HG02885 (cell line): ENCODE results near the gene DDX17.

Experiments
- ATAC-seq: cut with Tn5 transposase; IDR thresholded peaks from one replicate; pipeline ENCODE4 v1.9.1; 2021; ENCODE audit warnings: mild to moderate bottlenecking; ENCODE audit not compliant: unreplicated experiment, poor library complexity

DDX17 gene

GRCh38 chr22:38506118-38506962 lies at the start of gene DDX17:
Gene DDX17, minus strand, starts transcription at chr22:38506311.
- ATAC-seq = peak; percentile 79

DNA sequence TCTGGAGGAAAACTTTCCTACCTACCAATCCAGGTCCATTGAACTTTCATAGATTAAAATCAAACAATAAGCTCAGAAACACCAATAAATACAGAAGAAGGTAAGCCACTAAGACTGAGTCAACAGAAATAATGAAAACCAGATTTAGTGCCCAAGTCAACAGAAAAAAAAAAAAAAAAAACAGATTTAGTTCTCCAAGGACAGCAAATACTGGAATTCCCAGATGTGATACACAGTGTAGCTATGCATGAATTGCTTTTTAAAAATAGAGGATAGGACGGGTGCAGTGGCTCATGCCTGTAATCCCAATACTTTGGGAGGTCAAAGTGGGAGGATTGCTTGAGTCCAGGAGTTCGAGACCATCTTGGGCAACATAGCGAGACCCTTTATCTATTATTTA lies 48.2 kb upstream of the DDX17 start:
- no peak for ATAC-seq

- no peak for ATAC-seq
Observed at GRCh38 chr22:38549101-38549894, 43.2 kb upstream of the DDX17 start.

DNA sequence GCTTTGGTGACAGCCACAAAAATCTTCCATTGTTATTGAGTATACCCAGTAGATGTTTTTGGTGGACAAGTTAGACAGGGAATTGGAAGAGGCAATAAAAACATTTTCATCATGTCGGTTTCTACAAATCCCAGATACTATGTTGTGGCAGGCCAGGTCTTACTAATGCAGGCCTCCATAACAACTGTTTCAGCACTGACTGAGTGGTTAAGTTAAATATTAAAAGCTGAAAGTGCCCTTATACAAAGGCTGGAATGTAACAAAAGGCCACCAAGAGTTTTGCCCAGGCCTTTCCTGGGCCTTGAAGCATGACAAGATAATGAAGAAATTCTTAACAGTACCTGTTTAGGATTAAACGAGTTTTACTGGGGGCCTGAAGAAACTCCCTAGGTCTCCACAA lies 34.6 kb upstream of the DDX17 start:
- ATAC-seq = no peak

- no peak for ATAC-seq
Observed at GRCh38 chr22:38531251-38531938, 25.3 kb upstream of the DDX17 start.

DNA sequence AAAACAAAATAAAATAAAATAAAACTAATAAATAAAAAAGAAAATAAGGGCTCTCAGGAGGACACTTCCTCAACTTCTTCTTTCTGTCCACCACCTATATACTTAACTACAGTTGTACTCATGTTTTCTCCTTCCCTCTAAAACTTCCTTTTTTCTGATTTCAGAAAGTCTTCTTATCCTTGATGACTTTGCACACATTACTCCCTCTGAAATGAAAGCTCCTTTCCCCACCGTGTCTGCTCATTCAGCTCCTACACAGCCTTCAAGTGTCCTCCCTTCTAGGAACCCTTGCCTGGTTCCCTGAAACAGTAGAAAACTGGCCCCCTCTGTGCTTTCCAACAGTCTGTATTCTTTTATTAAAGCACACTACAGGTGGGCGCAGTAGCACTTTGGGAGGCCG lies 18.3 kb upstream of the DDX17 start:
- ATAC-seq = no peak

DNA sequence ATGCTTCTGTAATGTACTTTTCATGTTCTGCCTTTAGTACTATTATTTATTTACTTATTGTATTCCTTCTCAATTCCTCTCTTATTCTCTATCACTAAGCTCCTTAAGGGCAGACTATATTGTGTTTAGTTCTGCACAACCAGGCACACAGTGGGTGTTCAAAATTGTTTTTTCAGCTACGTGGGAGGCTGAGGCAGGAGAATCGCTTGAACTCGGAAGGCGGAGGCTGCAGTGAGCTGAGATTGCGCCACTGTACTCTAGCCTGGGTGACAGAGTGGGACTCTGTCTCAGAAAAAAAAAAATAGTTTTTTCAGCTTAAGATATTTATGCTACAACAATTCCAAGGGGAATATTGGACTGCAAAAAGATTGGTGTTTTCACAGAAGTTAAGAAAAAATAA lies 17.4 kb upstream of the DDX17 start:
- ATAC-seq = no peak

DNA sequence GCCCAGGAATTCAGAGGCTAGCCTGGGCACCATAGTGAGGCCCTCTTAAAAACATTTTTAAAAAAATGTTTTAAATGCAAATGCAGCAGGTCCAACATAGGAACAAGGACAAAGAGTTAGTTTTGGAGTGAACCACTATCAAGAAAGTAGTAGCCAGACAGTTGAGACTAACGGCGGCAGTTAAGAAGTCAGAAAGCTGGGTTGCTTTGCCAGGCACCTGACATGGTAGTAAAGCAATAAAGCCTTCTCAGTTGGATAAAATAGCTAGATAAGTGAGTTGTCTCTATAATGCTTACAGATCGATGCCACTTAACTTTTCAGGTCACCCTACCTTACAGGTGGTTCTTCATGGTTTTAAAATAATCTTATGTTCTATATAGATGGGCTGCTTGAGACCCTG lies 16.9 kb upstream of the DDX17 start:
- no peak for ATAC-seq

DNA sequence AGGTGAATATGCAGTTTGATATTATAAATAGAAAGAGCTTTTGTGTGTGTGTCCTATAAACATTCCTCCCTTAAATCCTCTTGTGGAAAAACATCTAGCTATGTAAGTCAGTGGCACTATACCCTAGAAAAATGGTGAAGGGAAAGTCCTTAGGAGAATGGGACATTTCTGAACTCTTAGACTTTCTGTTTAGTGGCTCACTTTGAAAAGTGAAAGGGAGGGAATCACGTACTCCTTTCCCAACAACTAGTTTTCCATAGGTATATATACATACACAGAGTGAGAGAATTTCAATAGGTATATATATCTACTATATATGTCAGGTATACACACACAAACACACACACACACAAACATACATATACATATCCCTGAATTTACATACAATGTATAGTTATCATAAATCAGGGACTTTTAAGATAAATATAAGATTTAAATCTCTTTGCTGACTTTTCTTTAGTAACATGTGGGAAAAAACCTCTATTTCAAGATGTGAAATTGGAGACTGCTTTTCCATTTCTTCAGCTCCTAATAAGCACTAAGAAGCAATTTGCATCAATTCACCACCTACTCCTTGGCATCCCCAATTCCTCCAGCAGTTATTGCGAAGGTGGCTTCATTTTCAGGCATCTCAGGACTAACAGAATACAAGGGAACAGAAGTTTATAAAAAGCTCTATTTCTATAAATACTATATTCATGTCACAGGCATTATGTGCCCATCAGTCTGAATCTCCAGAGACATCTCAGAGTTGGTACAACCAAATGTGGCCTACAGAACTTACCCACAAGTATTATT lies 13.5 kb upstream of the DDX17 start:
- ATAC-seq = no peak

GRCh38 chr22:38518620-38519019 lies 12.5 kb upstream of the DDX17 start:
- ATAC-seq = no peak

DNA sequence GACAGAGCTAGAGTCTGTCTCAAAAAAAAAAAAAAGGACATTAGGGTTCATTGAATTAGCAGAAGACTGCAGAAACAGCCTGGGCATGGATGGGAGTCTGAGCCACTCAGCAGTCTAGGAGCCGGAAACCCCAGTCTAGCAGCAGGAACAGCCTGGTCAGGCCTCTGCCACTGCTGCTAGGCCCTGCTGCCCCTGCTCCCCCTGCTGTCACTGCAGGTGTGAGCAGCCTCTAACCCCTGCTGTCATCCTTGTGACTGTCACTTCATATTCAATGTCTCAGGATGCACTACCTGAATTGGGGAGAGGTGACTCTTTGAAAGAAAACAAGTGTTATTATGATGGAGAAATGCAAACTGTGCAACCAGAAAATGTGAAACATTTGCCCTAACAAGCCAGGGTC lies 7.0 kb upstream of the DDX17 start:
- ATAC-seq = no peak

GRCh38 chr22:38510416-38510970 lies 4.4 kb upstream of the DDX17 start:
- ATAC-seq = no peak

DNA sequence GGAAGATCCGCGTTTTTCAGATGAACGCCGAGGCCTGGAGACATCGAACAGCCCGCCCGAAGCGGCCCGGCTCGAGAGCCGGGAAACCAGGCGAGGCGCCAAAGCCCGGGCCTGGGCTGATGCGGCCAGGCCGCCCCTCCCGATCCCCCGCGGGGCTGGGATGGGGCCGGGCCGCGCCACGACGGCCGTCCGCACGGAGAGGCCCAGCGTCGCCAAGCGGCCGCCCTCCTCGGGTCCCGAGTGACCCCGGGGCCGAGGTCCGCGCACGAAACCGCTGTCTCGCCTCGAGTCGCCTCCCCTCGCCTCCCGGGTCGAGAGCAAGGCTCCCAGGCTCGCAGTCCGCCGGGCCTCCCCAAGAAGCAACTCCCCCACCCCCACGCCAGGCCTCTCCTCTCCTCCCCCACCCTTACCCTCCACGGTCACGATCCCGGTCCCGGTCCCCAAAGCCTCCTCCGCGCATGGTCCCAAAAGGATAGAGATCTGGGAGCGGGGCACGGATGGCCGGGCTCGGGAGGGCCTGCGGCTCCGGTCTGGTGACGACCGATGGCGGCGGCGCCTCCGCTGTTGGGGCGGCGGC lies 482 bp downstream of the DDX17 start:
- ATAC-seq = peak; percentile 31

GRCh38 chr22:38504731-38505540 lies 1.2 kb downstream of the DDX17 start:
- no peak for ATAC-seq

DNA sequence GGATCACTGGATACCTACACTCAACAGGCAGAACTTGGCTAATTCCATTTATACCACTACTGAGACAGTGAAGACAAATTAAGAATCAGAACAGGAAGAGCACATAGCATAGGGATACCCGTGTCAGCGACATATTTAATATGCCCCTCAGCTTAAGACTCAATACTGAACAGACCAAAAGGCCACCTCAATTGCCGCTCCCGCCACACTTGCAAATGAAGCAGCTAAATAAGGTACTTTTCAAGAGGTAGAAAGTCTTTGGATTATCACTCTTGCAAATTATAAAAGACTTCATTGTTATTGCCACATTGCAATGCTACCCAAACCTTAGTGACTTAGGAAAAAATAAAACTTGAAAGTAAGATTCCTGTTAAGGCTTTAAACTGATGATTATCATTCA lies 3.1 kb downstream of the DDX17 start:
- no peak for ATAC-seq

- ATAC-seq = no peak
Observed at GRCh38 chr22:38501797-38502672, 4.1 kb downstream of the DDX17 start.

GRCh38 chr22:38497869-38498268 lies 8.2 kb downstream of the DDX17 start:
- ATAC-seq = no peak

GRCh38 chr22:38494939-38495338 lies 11.2 kb downstream of the DDX17 start:
- ATAC-seq = no peak
